ENCODE data around the gene RAB11FIP3. TPM values are rescaled to one million over a fixed set of nuclear protein-coding genes. Genes with fewer than 3 reads are reported as not detected.

The RAB11FIP3 gene
- total RNA-seq, 1 donor from 2014 or later, result 24.1 TPM

GRCh38 chr16:528111-529011 lies 102.9 kb downstream of the RAB11FIP3 start:
- ATAC-seq, result peak; percentile 1
- no peak for DNase-seq (ENCODE audit: low spot score)

- DNase-seq (ENCODE audit: low spot score) (no peak), ATAC-seq (no peak)
Observed at GRCh38 chr16:529012-529575, 103.6 kb downstream of the RAB11FIP3 start.

GRCh38 chr16:530111-530817 lies 104.8 kb downstream of the RAB11FIP3 start:
- ATAC-seq, result no peak
- DNase-seq (ENCODE audit: low spot score), result no peak

GRCh38 chr16:531494-532125 lies 106.2 kb downstream of the RAB11FIP3 start:
- DNase-seq (ENCODE audit: low spot score), result no peak
- ATAC-seq, result no peak

- DNase-seq (ENCODE audit: low spot score) (peak; percentile 85), ATAC-seq (peak; percentile 76)
Observed at GRCh38 chr16:533391-534123, 108.1 kb downstream of the RAB11FIP3 start.

GRCh38 chr16:534135-534534 lies 108.7 kb downstream of the RAB11FIP3 start:
- DNase-seq (ENCODE audit: low spot score), result peak; percentile 82

GRCh38 chr16:534856-535445 lies 109.5 kb downstream of the RAB11FIP3 start:
- ATAC-seq (peak; percentile 68), DNase-seq (ENCODE audit: low spot score) (no peak)

More at GRCh38 chr16:534135-534534, 108.7 kb downstream of the RAB11FIP3 start:
- peak; percentile 68 for ATAC-seq

GRCh38 chr16:535446-536405 lies 110.3 kb downstream of the RAB11FIP3 start:
- peak; percentile 33 for ATAC-seq

GRCh38 chr16:536746-537145 lies 111.3 kb downstream of the RAB11FIP3 start:
- no peak for ATAC-seq
- DNase-seq (ENCODE audit: low spot score), result no peak

More at GRCh38 chr16:535446-536405, 110.3 kb downstream of the RAB11FIP3 start:
- DNase-seq (ENCODE audit: low spot score), result peak; percentile 82

- ATAC-seq (no peak), DNase-seq (ENCODE audit: low spot score) (no peak)
Observed at GRCh38 chr16:537415-538335, 112.2 kb downstream of the RAB11FIP3 start.

GRCh38 chr16:539901-540530 lies 114.6 kb downstream of the RAB11FIP3 start:
- no peak for ATAC-seq

GRCh38 chr16:540645-541340 lies 115.3 kb downstream of the RAB11FIP3 start:
- ATAC-seq, result no peak
- DNase-seq (ENCODE audit: low spot score), result no peak

More at GRCh38 chr16:539901-540530, 114.6 kb downstream of the RAB11FIP3 start:
- no peak for DNase-seq (ENCODE audit: low spot score)

- DNase-seq (ENCODE audit: low spot score) (peak; percentile 89), ATAC-seq (peak; percentile 87)
Observed at GRCh38 chr16:543301-544164, 118.1 kb downstream of the RAB11FIP3 start.

- no peak for ATAC-seq
- DNase-seq (ENCODE audit: low spot score), result no peak
Observed at GRCh38 chr16:544517-544916, 119.1 kb downstream of the RAB11FIP3 start.

GRCh38 chr16:546909-547770 lies 121.7 kb downstream of the RAB11FIP3 start:
- no peak for ATAC-seq
- no peak for DNase-seq (ENCODE audit: low spot score)
